Measurements from ENCODE around the gene NPAS1.

NPAS1 gene

GRCh38 chr19:46976845-46977320 lies 42.8 kb upstream of the NPAS1 start:
- DNase-seq (ENCODE audit: low read depth), result peak; percentile 67
- TF ChIP-seq CTCF (conservative IDR thresholded peaks at IDR 0.05; ENCODE audit: control insufficient read depth, insufficient read depth, low read depth, low read length), result no peak
- no peak overlapping the region for H3K4me3 ChIP-seq (ENCODE audit: control insufficient read depth, low read depth, low read length)

- no peak overlapping the region for H3K4me3 ChIP-seq (ENCODE audit: control insufficient read depth, low read depth, low read length)
These were observed 42.1 kb upstream of the NPAS1 start for GRCh38 chr19:46977548-46977947.

GRCh38 chr19:46978171-46978869 lies 41.3 kb upstream of the NPAS1 start:
- TF ChIP-seq CTCF (conservative IDR thresholded peaks at IDR 0.05; ENCODE audit: control insufficient read depth, insufficient read depth, low read depth, low read length), result no peak
- DNase-seq (ENCODE audit: low read depth), result no peak
- no peak overlapping the region for H3K4me3 ChIP-seq (ENCODE audit: control insufficient read depth, low read depth, low read length)

More at GRCh38 chr19:46977548-46977947, 42.1 kb upstream of the NPAS1 start:
- DNase-seq (ENCODE audit: low read depth), result peak; percentile 23
- no peak for TF ChIP-seq CTCF (conservative IDR thresholded peaks at IDR 0.05; ENCODE audit: control insufficient read depth, insufficient read depth, low read depth, low read length)

GRCh38 chr19:46979126-46980105 lies 40.2 kb upstream of the NPAS1 start:
- no peak for TF ChIP-seq CTCF (conservative IDR thresholded peaks at IDR 0.05; ENCODE audit: control insufficient read depth, insufficient read depth, low read depth, low read length)
- no peak for DNase-seq (ENCODE audit: low read depth)
- no peak overlapping the region for H3K4me3 ChIP-seq (ENCODE audit: control insufficient read depth, low read depth, low read length)

- no peak for DNase-seq (ENCODE audit: low read depth)
- no peak for TF ChIP-seq CTCF (conservative IDR thresholded peaks at IDR 0.05; ENCODE audit: control insufficient read depth, insufficient read depth, low read depth, low read length)
- no peak overlapping the region for H3K4me3 ChIP-seq (ENCODE audit: control insufficient read depth, low read depth, low read length)
These were observed 38.9 kb upstream of the NPAS1 start for GRCh38 chr19:46980761-46981160.

- no peak for TF ChIP-seq CTCF (conservative IDR thresholded peaks at IDR 0.05; ENCODE audit: control insufficient read depth, insufficient read depth, low read depth, low read length)
- H3K4me3 ChIP-seq (ENCODE audit: control insufficient read depth, low read depth, low read length), result no peak overlapping the region
- DNase-seq (ENCODE audit: low read depth), result no peak
These were observed 38.2 kb upstream of the NPAS1 start for GRCh38 chr19:46981286-46981945.

Data from fibroblast of mammary gland (primary cell).